ENCODE results near the gene DNMT3L. TPM values are rescaled to one million over a fixed set of nuclear protein-coding genes. Genes with fewer than 3 reads are reported as not detected.

The DNMT3L gene
- polyA plus RNA-seq, 1 experiment: not detected

GRCh38 chr21:44282370-44282769 is 20.7 kb upstream of the DNMT3L start:
- no peak for DNase-seq (ENCODE audit: low read depth)
- CTCF ChIA-PET: no interaction called here
- POLR2A ChIA-PET: no interaction called here
- no peaks in the 10 kb centered on the region; the same call in 1 of the 2 replicates for H3K27me3 ChIP-seq (ENCODE audit: control insufficient read depth, insufficient read depth, low read length)
- no peaks in the 10 kb centered on the region for H3K36me3 ChIP-seq (ENCODE audit: control insufficient read depth, insufficient read depth, low read length)
- no peak overlapping the region for H3K4me3 ChIP-seq (ENCODE audit: low read depth, low read length)
- TF ChIP-seq CTCF (IDR thresholded peaks at IDR 0.05; ENCODE audit: insufficient read depth, low read depth, low read length): no peak

GRCh38 chr21:44281801-44282200 is 20.1 kb upstream of the DNMT3L start:
- POLR2A ChIA-PET: no interaction called here
- CTCF ChIA-PET: no interaction called here
- Histone ChIP-seq H3K4me3 (ENCODE audit: low read depth, low read length) (no peak overlapping the region), H3K27me3 (ENCODE audit: control insufficient read depth, insufficient read depth, low read length) (no peaks in the 10 kb centered on the region; the same call in 1 of the 2 replicates), H3K36me3 (ENCODE audit: control insufficient read depth, insufficient read depth, low read length) (no peaks in the 10 kb centered on the region)
- no peak for DNase-seq (ENCODE audit: low read depth)
- TF ChIP-seq CTCF (IDR thresholded peaks at IDR 0.05; ENCODE audit: insufficient read depth, low read depth, low read length): no peak

- peaks cover under 1% of the 10 kb centered on the region; the same call in 1 of the 2 replicates for H3K27me3 ChIP-seq (ENCODE audit: control insufficient read depth, insufficient read depth, low read length)
- DNase-seq (ENCODE audit: low read depth): no peak
- H3K36me3 ChIP-seq (ENCODE audit: control insufficient read depth, insufficient read depth, low read length): no peaks in the 10 kb centered on the region
- no peak overlapping the region for H3K4me3 ChIP-seq (ENCODE audit: low read depth, low read length)
- ChIA-PET POLR2A (no interaction called here), CTCF (no interaction called here)
- no peak for TF ChIP-seq CTCF (IDR thresholded peaks at IDR 0.05; ENCODE audit: insufficient read depth, low read depth, low read length)
Observed at GRCh38 chr21:44279354-44280260, 17.9 kb upstream of the DNMT3L start.

- TF ChIP-seq CTCF (IDR thresholded peaks at IDR 0.05; ENCODE audit: insufficient read depth, low read depth, low read length): no peak
- Histone ChIP-seq H3K27me3 (ENCODE audit: control insufficient read depth, insufficient read depth, low read length) (peaks cover 1% of the 10 kb centered on the region; the same call in 1 of the 2 replicates), H3K36me3 (ENCODE audit: control insufficient read depth, insufficient read depth, low read length) (no peaks in the 10 kb centered on the region), H3K4me3 (ENCODE audit: low read depth, low read length) (no peak overlapping the region)
- CTCF ChIA-PET: interaction anchor here (1.5 kb wide), 1 partner anchor 9 kb away, joined by 6 read pairs; no protein-coding TSS in a partner anchor
- DNase-seq (ENCODE audit: low read depth): no peak
- POLR2A ChIA-PET: no interaction called here
Observed at GRCh38 chr21:44275041-44275440, 13.3 kb upstream of the DNMT3L start.

- DNase-seq (ENCODE audit: low read depth): no peak
- Histone ChIP-seq H3K4me3 (ENCODE audit: low read depth, low read length) (no peak overlapping the region), H3K27me3 (ENCODE audit: control insufficient read depth, insufficient read depth, low read length) (0 out of 2 replicates have a peak, but pooled peaks cover 1% of the 10 kb centered on the region), H3K36me3 (ENCODE audit: control insufficient read depth, insufficient read depth, low read length) (no peaks in the 10 kb centered on the region)
- CTCF ChIA-PET: no interaction called here
- TF ChIP-seq CTCF (IDR thresholded peaks at IDR 0.05; ENCODE audit: insufficient read depth, low read depth, low read length): no peak
- POLR2A ChIA-PET: no interaction called here
Observed at GRCh38 chr21:44273046-44273445, 11.3 kb upstream of the DNMT3L start.

All from BJ (cell line).